ENCODE data around the gene HEATR1.
"Not testable (repeated sequence)": the region's sequence is repeated elsewhere in the genome, so short reads cannot be mapped to it uniquely, and the experiment has no call there.

The HEATR1 gene

GRCh38 chr1:236515443-236515958 is 88.8 kb downstream of the HEATR1 start:
- Histone ChIP-seq H3K4me1 (ENCODE audit: insufficient read depth, low read length) (no peaks in the 10 kb centered on the region), H3K27me3 (ENCODE audit: control insufficient read depth in 1 of 2, insufficient read depth in 2 of 2, low read length in 2 of 2) (no peaks in the 10 kb centered on the region), H3K9me3 (ENCODE audit: low read length) (no peaks in the 10 kb centered on the region), H3K36me3 (ENCODE audit: insufficient read depth, low read length) (no peaks in the 10 kb centered on the region), H3K9ac (ENCODE audit: low read length) (no peak overlapping the region), H3K27ac (ENCODE audit: low read depth, low read length) (no peak overlapping the region), H3K4me3 (ENCODE audit: low read depth in 1 of 2, low read length in 2 of 2) (no peak overlapping the region)

DNA sequence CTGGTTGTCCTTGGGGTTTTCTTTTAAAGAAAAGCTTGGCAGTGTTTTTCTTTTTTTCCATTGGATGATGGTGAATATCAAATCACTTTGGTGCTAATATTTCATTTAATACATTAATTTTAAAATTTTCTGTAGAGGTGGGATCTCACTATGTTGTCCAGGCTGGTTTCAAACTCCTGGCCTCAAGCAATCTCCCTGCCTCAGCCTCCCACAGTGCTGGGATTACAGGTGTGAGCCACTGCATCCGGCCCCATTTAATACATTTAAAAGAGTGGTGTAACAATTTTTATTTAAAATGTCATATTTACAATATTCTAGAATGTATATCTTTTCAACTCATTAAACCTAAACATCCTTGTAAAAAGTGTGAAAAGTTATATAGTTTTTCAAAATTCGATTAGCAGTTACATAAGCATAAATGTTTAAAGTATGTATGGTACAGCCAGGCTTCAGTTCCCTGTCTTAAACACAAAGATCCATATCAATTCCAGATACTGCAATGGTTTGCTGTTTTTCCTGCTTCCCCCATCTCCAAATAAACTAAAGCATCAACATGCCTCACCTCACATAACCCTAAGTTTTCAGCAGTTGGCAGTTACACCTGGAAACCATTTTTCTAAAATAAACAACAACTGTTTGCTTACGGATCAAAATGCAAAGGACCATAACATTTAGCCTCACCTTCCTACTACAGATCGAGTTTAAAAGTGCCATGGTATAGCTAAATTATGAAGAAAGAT is 89.4 kb downstream of the HEATR1 start:
- H3K27me3 ChIP-seq (ENCODE audit: control insufficient read depth in 1 of 2, insufficient read depth in 2 of 2, low read length in 2 of 2), result no peaks in the 10 kb centered on the region
- no peaks in the 10 kb centered on the region for H3K36me3 ChIP-seq (ENCODE audit: insufficient read depth, low read length)
- no peak overlapping the region for H3K4me3 ChIP-seq (ENCODE audit: low read depth in 1 of 2, low read length in 2 of 2)
- no peak overlapping the region for H3K9ac ChIP-seq (ENCODE audit: low read length)
- no peaks in the 10 kb centered on the region for H3K9me3 ChIP-seq (ENCODE audit: low read length)
- H3K4me1 ChIP-seq (ENCODE audit: insufficient read depth, low read length), result no peaks in the 10 kb centered on the region
- no peak overlapping the region for H3K27ac ChIP-seq (ENCODE audit: low read depth, low read length)

- Histone ChIP-seq H3K9ac (ENCODE audit: low read length) (no peak overlapping the region), H3K9me3 (ENCODE audit: low read length) (no peaks in the 10 kb centered on the region), H3K36me3 (ENCODE audit: insufficient read depth, low read length) (no peaks in the 10 kb centered on the region), H3K4me1 (ENCODE audit: insufficient read depth, low read length) (no peaks in the 10 kb centered on the region), H3K27me3 (ENCODE audit: control insufficient read depth in 1 of 2, insufficient read depth in 2 of 2, low read length in 2 of 2) (no peaks in the 10 kb centered on the region), H3K27ac (ENCODE audit: low read depth, low read length) (no peak overlapping the region), H3K4me3 (ENCODE audit: low read depth in 1 of 2, low read length in 2 of 2) (no peak overlapping the region)
These were observed 92.4 kb downstream of the HEATR1 start for GRCh38 chr1:236511735-236512418.

DNA sequence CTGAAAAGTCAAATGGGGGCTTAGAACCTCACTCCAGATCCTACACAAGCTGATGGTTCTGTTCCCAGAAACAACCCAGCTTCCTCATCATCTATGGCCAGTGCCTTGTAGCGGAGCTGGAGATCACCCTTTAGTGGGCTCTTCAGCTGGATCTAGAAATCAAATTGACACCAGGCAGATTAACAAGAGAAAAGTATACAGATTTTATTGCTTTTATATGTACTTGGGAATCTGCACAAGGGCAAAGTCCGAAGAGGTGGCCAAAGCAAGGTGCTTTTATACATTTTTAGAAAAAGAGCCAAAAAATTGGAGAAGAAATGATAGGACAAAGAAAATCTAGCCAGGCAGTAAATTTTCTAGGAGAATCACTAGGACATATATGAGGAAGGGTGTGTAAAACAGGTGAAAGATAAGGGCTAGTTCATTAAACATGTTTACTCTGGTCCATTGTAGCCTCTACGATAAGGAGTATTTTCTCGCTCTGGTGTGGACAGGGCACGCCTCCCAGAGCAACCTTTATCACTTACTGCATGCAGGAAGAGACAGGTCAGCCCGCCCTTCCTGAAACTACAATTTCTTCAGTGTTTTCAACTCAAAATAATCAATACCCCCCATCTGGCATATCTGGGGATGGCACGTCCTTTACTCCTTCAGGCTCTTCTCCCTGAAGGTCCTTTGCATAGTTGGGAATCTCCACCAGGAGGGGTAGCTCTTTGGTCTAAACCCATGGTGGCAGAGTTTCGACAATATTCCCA is 94.5 kb downstream of the HEATR1 start:
- H3K4me1 ChIP-seq (ENCODE audit: insufficient read depth, low read length), result no peaks in the 10 kb centered on the region
- no peak overlapping the region for H3K27ac ChIP-seq (ENCODE audit: low read depth, low read length)
- no peaks in the 10 kb centered on the region for H3K36me3 ChIP-seq (ENCODE audit: insufficient read depth, low read length)
- H3K9me3 ChIP-seq (ENCODE audit: low read length), result no peaks in the 10 kb centered on the region
- H3K9ac ChIP-seq (ENCODE audit: low read length), result no peak overlapping the region
- no peak overlapping the region for H3K4me3 ChIP-seq (ENCODE audit: low read depth in 1 of 2, low read length in 2 of 2)
- no peaks in the 10 kb centered on the region for H3K27me3 ChIP-seq (ENCODE audit: control insufficient read depth in 1 of 2, insufficient read depth in 2 of 2, low read length in 2 of 2)

DNA sequence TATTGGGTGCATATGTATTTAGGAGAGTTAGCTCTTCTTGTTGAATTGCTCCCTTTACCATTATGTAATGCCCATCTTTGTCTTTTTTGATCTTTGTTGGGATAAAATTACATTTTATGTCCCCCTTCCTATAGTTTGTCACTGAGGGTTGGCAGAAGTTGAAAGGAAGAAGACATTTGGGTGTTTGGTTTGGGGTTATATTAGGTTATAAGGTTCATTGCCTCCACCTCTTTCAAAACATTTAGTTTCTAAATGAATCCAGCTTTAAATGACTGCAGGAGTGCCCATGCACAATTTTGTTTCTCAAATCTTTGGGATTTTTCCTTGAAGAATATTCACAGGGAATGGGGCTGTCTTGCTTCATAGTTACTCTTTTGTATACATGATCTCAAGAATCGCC is 95.1 kb downstream of the HEATR1 start:
- Histone ChIP-seq H3K36me3 (ENCODE audit: insufficient read depth, low read length) (no peaks in the 10 kb centered on the region), H3K9ac (ENCODE audit: low read length) (no peak overlapping the region), H3K27me3 (ENCODE audit: control insufficient read depth in 1 of 2, insufficient read depth in 2 of 2, low read length in 2 of 2) (no peaks in the 10 kb centered on the region), H3K9me3 (ENCODE audit: low read length) (no peaks in the 10 kb centered on the region), H3K27ac (ENCODE audit: low read depth, low read length) (no peak overlapping the region), H3K4me3 (ENCODE audit: low read depth in 1 of 2, low read length in 2 of 2) (no peak overlapping the region), H3K4me1 (ENCODE audit: insufficient read depth, low read length) (no peaks in the 10 kb centered on the region)

DNA sequence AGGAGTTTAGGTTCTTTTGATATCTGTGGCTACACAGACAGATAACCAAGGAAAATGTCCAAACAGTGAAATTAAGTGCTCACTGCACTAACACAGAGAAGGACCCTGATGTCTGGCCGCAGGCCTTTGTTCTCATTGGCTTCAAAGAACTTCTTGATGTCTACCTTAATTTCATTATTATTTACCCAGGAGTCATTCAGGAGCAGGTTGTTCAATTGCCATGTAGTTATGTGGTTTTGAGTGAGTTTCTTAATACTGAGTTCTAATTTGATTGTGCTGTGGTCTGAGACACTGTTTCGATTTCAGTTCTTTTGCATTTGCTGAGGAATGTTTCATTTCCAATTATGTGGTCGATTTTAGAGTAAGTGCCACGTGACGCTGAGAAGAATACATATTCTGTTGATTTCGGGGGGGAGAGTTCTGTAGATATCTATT is 95.7 kb downstream of the HEATR1 start:
- Histone ChIP-seq H3K27me3 (ENCODE audit: control insufficient read depth in 1 of 2, insufficient read depth in 2 of 2, low read length in 2 of 2) (no peaks in the 10 kb centered on the region), H3K4me1 (ENCODE audit: insufficient read depth, low read length) (no peaks in the 10 kb centered on the region), H3K9me3 (ENCODE audit: low read length) (no peaks in the 10 kb centered on the region), H3K36me3 (ENCODE audit: insufficient read depth, low read length) (no peaks in the 10 kb centered on the region), H3K4me3 (ENCODE audit: low read depth in 1 of 2, low read length in 2 of 2) (no peak overlapping the region), H3K9ac (ENCODE audit: low read length) (no peak overlapping the region), H3K27ac (ENCODE audit: low read depth, low read length) (no peak overlapping the region)

- Histone ChIP-seq H3K4me3 (ENCODE audit: low read depth in 1 of 2, low read length in 2 of 2) (no peak overlapping the region), H3K4me1 (ENCODE audit: insufficient read depth, low read length) (no peaks in the 10 kb centered on the region), H3K36me3 (ENCODE audit: insufficient read depth, low read length) (no peaks in the 10 kb centered on the region), H3K9ac (ENCODE audit: low read length) (no peak overlapping the region), H3K9me3 (ENCODE audit: low read length) (no peaks in the 10 kb centered on the region), H3K27ac (ENCODE audit: low read depth, low read length) (no peak overlapping the region), H3K27me3 (ENCODE audit: control insufficient read depth in 1 of 2, insufficient read depth in 2 of 2, low read length in 2 of 2) (no peaks in the 10 kb centered on the region)
These were observed 97.2 kb downstream of the HEATR1 start for GRCh38 chr1:236507022-236507700.

- not testable (repeated sequence) for H3K9me3 ChIP-seq (ENCODE audit: low read length); H3K27me3 ChIP-seq (ENCODE audit: control insufficient read depth in 1 of 2, insufficient read depth in 2 of 2, low read length in 2 of 2); H3K9ac ChIP-seq (ENCODE audit: low read length); H3K4me3 ChIP-seq (ENCODE audit: low read depth in 1 of 2, low read length in 2 of 2); H3K4me1 ChIP-seq (ENCODE audit: insufficient read depth, low read length); H3K36me3 ChIP-seq (ENCODE audit: insufficient read depth, low read length); H3K27ac ChIP-seq (ENCODE audit: low read depth, low read length)
These were observed 100.0 kb downstream of the HEATR1 start for GRCh38 chr1:236504338-236504737.

DNA sequence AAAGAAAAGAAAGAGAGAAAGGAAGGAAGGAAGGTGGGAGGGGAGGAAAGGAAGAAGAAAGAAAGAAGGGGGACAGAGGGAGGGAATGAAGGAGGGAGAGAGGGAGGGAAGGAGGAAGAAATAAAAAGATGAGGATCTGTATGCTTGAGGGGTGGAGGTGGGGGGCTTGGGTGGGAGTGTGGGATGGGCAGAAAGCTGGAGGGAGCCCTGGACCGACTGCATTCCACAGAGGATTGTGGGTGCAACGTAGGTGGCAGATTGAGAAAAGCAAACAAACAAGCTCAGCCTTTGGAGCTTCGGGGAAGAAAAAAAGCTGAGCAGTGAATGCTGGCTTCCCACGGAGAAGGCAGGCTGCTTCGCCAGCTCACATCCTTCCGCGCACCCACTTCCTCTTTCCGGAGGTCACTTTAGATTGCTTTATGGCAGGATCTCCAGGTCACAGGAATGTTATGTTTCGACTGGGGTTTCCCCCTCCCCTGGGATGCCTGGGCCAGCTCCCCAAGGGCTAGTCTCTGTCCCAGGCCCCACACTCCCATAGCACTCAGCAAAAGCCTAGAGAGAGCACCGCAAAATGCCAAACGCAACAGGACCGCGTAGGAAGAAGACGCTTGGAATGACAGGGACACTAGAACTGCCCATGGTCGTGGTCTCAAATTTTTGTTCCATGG is 101.2 kb downstream of the HEATR1 start:
- H3K9me3 ChIP-seq (ENCODE audit: low read length), result no peaks in the 10 kb centered on the region
- no peaks in the 10 kb centered on the region for H3K27me3 ChIP-seq (ENCODE audit: control insufficient read depth in 1 of 2, insufficient read depth in 2 of 2, low read length in 2 of 2)
- H3K9ac ChIP-seq (ENCODE audit: low read length), result no peak overlapping the region
- no peaks in the 10 kb centered on the region for H3K36me3 ChIP-seq (ENCODE audit: insufficient read depth, low read length)
- H3K27ac ChIP-seq (ENCODE audit: low read depth, low read length), result no peak overlapping the region
- no peaks in the 10 kb centered on the region for H3K4me1 ChIP-seq (ENCODE audit: insufficient read depth, low read length)
- peak overlapping the region; percentile 34 to 53 for H3K4me3 ChIP-seq (ENCODE audit: low read depth in 1 of 2, low read length in 2 of 2)

GRCh38 chr1:236502579-236502971 is 101.7 kb downstream of the HEATR1 start:
- Histone ChIP-seq H3K36me3 (ENCODE audit: insufficient read depth, low read length) (no peaks in the 10 kb centered on the region), H3K4me3 (ENCODE audit: low read depth in 1 of 2, low read length in 2 of 2) (peak overlapping the region in 1 of 2 donors; percentile 53), H3K9ac (ENCODE audit: low read length) (no peak overlapping the region), H3K4me1 (ENCODE audit: insufficient read depth, low read length) (no peaks in the 10 kb centered on the region), H3K27me3 (ENCODE audit: control insufficient read depth in 1 of 2, insufficient read depth in 2 of 2, low read length in 2 of 2) (no peaks in the 10 kb centered on the region), H3K9me3 (ENCODE audit: low read length) (no peaks in the 10 kb centered on the region), H3K27ac (ENCODE audit: low read depth, low read length) (no peak overlapping the region)

Measured in muscle layer of colon (tissue), 2 donors.